Activated naive CD8-positive, alpha-beta T cell treated with anti-CD3 and anti-CD28 coated beads for 36 hours (primary cell): ENCODE data around the gene SPECC1L. TPM values are rescaled to one million over a fixed set of nuclear protein-coding genes. Genes with fewer than 3 reads are reported as not detected.
"Not testable (repeated sequence)": the region's sequence is repeated elsewhere in the genome, so short reads cannot be mapped to it uniquely, and the experiment has no call there.

Source experiments
- DNase-seq: peaks from one replicate; pipeline ENCODE4 v3.0.0; 2021
- H3K27ac Mint-ChIP-seq: one replicate; pipeline ENCODE4 v1.8.0; 2022; ENCODE audit warnings: mild to moderate bottlenecking, moderate library complexity, mixed read lengths
- H3K27me3 Mint-ChIP-seq: one replicate; pipeline ENCODE4 v1.8.0; 2022; ENCODE audit warnings: mild to moderate bottlenecking, mixed read lengths
- H3K36me3 Mint-ChIP-seq: one replicate; pipeline ENCODE4 v1.8.0; 2021; ENCODE audit warnings: mild to moderate bottlenecking, mixed read lengths
- H3K4me1 Mint-ChIP-seq: one replicate; pipeline ENCODE4 v1.8.0; 2021; ENCODE audit warnings: mixed read lengths
- H3K4me3 Mint-ChIP-seq: one replicate; pipeline ENCODE4 v1.8.0; 2022; ENCODE audit warnings: mild to moderate bottlenecking, moderate library complexity, mixed read lengths
- H3K9me3 Mint-ChIP-seq: one replicate; pipeline ENCODE4 v1.8.0; 2022; ENCODE audit warnings: mixed read lengths
- total RNA-seq, 2 experiments: library from RNA; stranded (reverse); gene quantifications; one replicate each; pipeline ENCODE4 v1.2.3, GENCODE V29; 2021

Gene SPECC1L
- total RNA-seq, 2 experiments from 2014 or later = 46.3 to 47.7 TPM

GRCh38 chr22:24240381-24240780, 30.2 kb upstream of the SPECC1L start:
- H3K4me1 Mint-ChIP-seq = peaks cover 35% of the 10 kb centered on the region
- H3K9me3 Mint-ChIP-seq = no peaks in the 10 kb centered on the region
- H3K27me3 Mint-ChIP-seq = no peaks in the 10 kb centered on the region
- no peak overlapping the region for H3K4me3 Mint-ChIP-seq
- H3K27ac Mint-ChIP-seq = no peak overlapping the region
- no peak for DNase-seq
- H3K36me3 Mint-ChIP-seq = no peaks in the 10 kb centered on the region

DNA sequence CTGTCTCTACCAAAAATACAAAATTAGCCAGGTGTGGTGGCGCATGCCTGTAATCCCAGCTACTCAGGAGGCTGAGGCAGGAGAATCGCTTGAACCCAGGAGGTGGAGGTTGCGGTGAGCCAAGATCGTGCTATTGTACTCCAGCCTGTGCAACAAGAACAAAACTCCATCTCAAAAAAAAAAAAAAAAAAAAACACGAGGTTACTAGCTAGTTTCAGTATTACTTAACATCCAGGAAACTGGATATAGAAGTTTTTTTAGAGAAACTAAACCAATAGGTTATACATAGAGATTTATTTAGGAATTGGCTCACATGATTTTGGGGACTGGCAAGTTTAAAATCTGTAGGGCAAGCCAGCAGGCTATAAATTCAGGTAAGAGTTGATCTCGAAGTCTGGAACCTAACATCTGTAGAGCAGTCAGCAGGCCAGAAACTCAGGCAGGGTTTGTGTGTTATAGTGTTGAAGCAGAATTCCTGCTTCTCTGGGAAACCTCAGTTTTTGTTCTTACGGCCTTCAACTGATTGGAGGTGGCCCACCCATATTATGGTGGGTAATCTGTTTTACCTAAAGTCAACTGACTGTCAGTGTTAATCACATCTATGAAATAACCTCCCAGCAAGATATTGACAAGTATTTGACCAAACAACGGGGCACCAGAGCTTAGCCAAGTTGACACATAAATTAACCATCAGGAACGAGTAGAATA, 29.5 kb upstream of the SPECC1L start:
- peaks cover 35% of the 10 kb centered on the region for H3K4me1 Mint-ChIP-seq
- not testable (repeated sequence) for H3K27me3 Mint-ChIP-seq, H3K9me3 Mint-ChIP-seq, H3K4me3 Mint-ChIP-seq, H3K36me3 Mint-ChIP-seq, H3K27ac Mint-ChIP-seq, DNase-seq

DNA sequence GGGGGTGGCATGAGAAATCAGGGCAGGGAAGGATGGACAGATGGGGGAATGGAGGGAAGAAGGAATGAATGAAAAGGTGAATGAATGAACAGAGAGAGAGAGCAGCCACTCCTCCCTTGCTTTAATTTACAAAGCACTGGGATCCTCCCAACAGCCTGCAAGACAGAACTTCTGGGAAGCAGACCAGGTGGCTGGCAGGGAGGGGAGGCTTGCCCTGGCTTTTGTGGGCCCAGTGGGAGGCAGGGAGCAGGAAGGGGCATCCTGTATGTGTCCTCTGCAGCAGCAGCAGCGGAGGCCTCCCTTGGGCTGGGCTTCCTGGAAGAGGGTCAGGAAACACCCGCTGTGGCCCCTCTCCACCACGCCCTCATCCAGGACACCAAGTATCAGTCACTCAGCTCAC, 27.2 kb upstream of the SPECC1L start:
- Mint-ChIP-seq H3K27ac (peak overlapping the region; percentile 83), H3K4me3 (peak overlapping the region; percentile 37), H3K4me1 (peaks cover 35% of the 10 kb centered on the region)
- not testable (repeated sequence) for H3K9me3 Mint-ChIP-seq, H3K36me3 Mint-ChIP-seq, DNase-seq, H3K27me3 Mint-ChIP-seq

- Mint-ChIP-seq H3K4me3 (no peak overlapping the region), H3K4me1 (peaks cover 35% of the 10 kb centered on the region), H3K27ac (no peak overlapping the region)
Observed at GRCh38 chr22:24244144-24244787, 26.4 kb upstream of the SPECC1L start.

GRCh38 chr22:24245030-24245431, 25.6 kb upstream of the SPECC1L start, which contains the start of gene GGT5:
Gene GGT5, minus strand, starts transcription at chr22:24245082. Its CDS starts 357 bp downstream, at chr22:24244725.
- H3K4me1 Mint-ChIP-seq = peaks cover 35% of the 10 kb centered on the region
- DNase-seq, H3K4me3 Mint-ChIP-seq, H3K27ac Mint-ChIP-seq, H3K9me3 Mint-ChIP-seq, H3K27me3 Mint-ChIP-seq, H3K36me3 Mint-ChIP-seq: not testable (repeated sequence)

More at GRCh38 chr22:24244144-24244787, 26.4 kb upstream of the SPECC1L start:
- DNase-seq = no peak
- Mint-ChIP-seq H3K27me3 (no peaks in the 10 kb centered on the region), H3K9me3 (no peaks in the 10 kb centered on the region), H3K36me3 (no peaks in the 10 kb centered on the region)

DNA sequence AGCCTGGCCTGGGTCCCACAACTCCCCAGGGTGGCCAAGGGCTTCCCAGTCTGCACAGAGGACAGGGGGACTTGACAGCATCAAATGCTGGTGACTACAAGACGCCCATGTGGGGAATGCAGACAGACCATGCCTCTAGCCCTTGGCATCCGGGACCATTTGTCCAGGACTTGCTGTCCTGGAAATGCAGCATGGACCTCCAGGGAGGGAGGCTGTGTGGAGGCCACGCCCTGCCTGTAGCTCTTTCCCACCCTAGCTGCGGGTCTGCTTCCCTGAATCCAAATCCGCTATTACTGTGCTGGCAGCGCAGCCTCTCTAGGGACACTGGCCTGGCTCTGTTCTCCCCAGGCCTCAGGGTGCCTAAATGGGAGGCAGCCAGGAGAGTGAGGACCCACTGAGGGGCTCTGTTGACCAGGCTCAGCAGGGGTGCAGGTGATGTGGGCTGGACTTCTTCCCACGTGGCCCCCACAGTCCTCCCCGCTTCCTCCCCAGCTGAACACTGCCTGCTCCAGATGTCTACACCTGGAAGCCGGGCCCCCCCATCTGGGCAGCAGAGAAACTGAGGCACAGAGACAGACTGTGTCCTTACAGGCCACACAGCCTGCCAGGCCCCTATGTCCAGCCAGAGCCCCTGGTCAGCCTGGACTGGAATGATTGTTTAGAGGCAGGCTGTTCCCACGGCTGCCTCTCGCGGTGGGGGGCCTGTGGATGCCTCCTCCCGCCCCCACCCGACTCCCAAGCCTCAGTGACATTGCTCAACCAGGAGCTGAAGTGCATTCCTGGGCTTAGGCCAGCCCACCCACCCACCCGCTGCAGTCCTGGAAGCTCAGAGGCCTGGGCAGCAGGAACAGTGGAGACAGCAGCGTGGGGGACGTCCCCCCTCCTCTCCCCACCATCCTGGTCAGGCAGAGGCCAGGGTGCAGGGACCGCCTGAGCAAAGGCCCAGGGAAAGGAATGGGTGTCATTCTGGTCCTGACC, 24.8 kb upstream of the SPECC1L start:
- not testable (repeated sequence) for H3K27me3 Mint-ChIP-seq, H3K4me3 Mint-ChIP-seq, H3K9me3 Mint-ChIP-seq, H3K36me3 Mint-ChIP-seq, DNase-seq, H3K27ac Mint-ChIP-seq
- peaks cover 33% of the 10 kb centered on the region for H3K4me1 Mint-ChIP-seq

GRCh38 chr22:24247011-24247507, 23.6 kb upstream of the SPECC1L start:
- Mint-ChIP-seq H3K4me3 (no peak overlapping the region), H3K27ac (no peak overlapping the region), H3K9me3 (no peaks in the 10 kb centered on the region), H3K4me1 (peaks cover 24% of the 10 kb centered on the region), H3K27me3 (no peaks in the 10 kb centered on the region), H3K36me3 (no peaks in the 10 kb centered on the region)
- DNase-seq = no peak

DNA sequence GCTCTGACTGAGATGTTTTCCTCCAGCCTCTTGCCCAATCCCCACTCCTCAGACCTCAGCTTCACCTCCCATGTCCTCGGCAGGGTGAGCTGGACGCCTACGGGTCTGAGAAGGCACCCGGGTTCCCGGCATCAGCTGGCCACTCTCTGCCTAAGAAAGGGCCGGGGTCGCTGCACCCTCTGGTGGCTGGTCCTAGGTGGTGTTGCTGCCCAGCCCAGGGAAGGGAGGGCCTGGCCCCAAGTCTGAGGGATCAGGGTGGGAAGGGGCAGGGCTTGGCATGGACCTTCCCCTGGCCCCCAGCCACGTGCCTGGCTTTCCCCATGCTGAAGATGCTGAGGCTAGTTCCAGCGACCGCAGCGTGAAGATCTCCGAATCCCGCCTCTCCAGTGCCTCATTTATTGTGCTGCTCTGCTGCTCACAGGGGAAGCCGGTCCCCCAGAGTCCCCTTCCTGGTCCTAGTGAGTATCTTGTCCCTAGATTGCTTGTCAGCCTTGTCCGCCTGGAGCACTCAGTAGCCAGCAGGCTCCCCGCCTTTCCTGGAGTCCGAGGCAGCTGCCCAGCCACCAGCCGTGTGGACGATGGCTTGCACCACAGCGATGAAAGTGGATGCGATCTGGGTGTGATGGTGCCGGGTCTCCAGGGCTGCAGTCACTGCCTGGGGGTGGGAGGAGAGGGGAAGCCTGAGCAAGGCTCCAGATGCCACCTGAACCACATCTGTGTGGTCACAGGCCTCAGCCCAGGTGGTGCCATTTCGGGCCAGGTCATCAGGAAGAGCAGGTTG, 22.9 kb upstream of the SPECC1L start:
- no peaks in the 10 kb centered on the region for H3K9me3 Mint-ChIP-seq
- H3K27ac Mint-ChIP-seq = no peak overlapping the region
- no peaks in the 10 kb centered on the region for H3K36me3 Mint-ChIP-seq
- no peaks in the 10 kb centered on the region for H3K27me3 Mint-ChIP-seq
- DNase-seq = peak; percentile 54
- peaks cover 17% of the 10 kb centered on the region for H3K4me1 Mint-ChIP-seq
- H3K4me3 Mint-ChIP-seq = no peak overlapping the region

DNA sequence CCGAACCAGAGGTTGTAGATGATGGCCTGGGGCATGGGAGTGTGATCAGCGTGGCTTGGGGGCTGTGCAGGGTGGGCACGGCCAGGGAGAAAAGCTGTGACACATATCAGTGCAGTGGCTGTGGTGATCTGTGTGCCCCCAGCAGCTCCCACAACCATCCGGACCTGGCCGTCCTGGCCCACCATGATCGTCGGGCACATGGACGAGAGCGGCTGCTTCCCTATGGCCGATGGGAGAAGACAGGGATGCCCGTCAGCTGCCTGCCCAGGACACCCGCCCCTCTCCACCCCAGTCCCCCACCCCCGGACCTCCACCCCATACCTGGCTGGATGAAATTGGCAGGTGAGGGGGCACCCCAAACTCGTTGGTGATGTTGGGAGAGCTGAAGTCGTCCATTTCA, 22.0 kb upstream of the SPECC1L start:
- H3K36me3 Mint-ChIP-seq, H3K27ac Mint-ChIP-seq: not testable (repeated sequence)

DNA sequence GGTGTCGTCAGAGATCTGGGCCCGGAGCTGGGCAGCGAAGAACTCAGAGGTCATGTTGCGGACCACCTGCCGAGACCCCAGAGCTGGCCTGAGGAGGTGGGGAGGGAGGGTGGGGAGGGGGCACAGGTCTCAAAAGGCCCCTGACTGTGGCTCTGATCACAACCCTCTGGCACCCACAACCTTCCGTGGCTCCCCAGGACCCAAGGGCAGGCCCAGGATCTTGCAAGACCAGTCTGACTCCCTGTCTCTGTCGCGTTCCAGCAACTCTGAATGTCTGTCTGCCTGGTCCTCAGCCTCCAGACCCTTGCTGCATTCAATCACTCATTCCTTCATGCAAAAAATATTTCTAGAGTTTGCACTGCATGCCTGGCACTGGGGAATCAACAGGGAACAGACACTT, 21.2 kb upstream of the SPECC1L start:
- DNase-seq, H3K4me1 Mint-ChIP-seq, H3K27me3 Mint-ChIP-seq, H3K27ac Mint-ChIP-seq, H3K36me3 Mint-ChIP-seq, H3K4me3 Mint-ChIP-seq, H3K9me3 Mint-ChIP-seq: not testable (repeated sequence)

More for the DNA sequence above, 22.0 kb upstream of the SPECC1L start:
- not testable (repeated sequence) for DNase-seq, H3K9me3 Mint-ChIP-seq, H3K27me3 Mint-ChIP-seq, H3K4me1 Mint-ChIP-seq, H3K4me3 Mint-ChIP-seq

GRCh38 chr22:24251286-24251685, 19.3 kb upstream of the SPECC1L start:
- H3K9me3 Mint-ChIP-seq, H3K27ac Mint-ChIP-seq, H3K27me3 Mint-ChIP-seq, H3K36me3 Mint-ChIP-seq, H3K4me1 Mint-ChIP-seq, H3K4me3 Mint-ChIP-seq, DNase-seq: not testable (repeated sequence)

DNA sequence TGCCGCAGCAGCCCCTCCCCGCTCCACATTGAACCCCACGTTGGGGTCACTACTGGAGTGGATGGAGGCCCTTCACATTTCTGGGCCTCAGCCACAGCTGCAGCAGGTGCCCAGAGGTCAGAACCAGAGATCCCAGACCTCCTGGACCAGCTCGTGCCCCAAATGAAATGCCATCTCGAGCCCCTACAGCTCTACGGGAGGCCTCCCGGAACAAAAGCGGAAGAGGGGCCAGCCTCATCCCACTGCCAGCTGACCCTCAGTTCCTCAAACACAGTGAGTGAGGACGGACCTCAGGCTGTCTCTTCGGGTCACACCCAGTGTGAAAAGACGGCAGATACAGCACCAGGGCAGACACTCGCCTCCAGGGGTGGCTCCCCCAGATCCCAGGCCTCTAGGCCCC, 17.5 kb upstream of the SPECC1L start:
- not testable (repeated sequence) for H3K9me3 Mint-ChIP-seq, H3K4me3 Mint-ChIP-seq, H3K36me3 Mint-ChIP-seq, H3K27ac Mint-ChIP-seq, DNase-seq, H3K4me1 Mint-ChIP-seq, H3K27me3 Mint-ChIP-seq

DNA sequence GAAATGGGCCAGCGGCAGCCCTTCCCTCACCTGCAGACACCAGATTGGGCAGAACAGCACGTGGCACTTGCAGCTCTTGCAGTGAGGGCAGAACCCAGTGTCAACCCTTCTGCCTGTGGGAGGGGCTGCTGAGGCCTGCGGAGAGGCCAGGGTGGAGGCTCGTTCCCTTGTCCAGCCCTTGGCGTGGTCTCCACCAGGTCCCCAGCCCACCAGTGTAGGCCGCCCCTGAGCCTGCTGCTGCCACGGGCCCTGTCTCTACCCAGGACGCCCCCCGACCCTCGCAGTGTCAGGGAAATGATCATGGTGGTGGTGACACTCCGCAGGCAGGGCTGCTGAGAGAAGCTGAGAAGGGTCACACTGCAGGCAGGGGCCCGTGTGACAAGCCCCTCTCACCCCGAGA, 14.5 kb upstream of the SPECC1L start:
- not testable (repeated sequence) for H3K27me3 Mint-ChIP-seq, H3K36me3 Mint-ChIP-seq, H3K27ac Mint-ChIP-seq, H3K4me1 Mint-ChIP-seq, DNase-seq, H3K9me3 Mint-ChIP-seq, H3K4me3 Mint-ChIP-seq

DNA sequence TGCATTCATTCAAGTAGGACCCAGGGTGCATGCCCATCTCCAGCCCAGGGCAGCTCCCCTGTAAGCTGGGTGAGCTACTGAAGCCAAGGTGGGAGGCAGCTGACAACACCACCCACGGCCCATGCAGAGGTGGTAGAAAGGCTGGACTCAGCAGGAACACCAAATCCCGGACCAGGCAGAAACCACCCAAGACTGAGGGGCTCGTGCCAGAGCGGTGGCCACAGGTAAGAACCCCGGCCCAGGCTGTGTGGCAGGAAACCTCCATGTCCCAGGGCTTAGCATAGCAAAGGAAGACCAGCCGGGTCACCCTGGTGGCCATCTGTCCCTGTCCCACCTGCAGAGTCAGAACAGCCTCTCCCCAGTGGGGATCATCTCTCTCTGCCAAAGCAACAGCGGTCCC, 13.9 kb upstream of the SPECC1L start:
- H3K4me3 Mint-ChIP-seq, H3K27ac Mint-ChIP-seq, H3K27me3 Mint-ChIP-seq, H3K4me1 Mint-ChIP-seq, H3K36me3 Mint-ChIP-seq, DNase-seq, H3K9me3 Mint-ChIP-seq: not testable (repeated sequence)
